Dendritic cell treated with granulocyte-macrophage colony-stimulating factor and Interleukin-4, amounts not matched to agents 40 ng/mL and 50 ng/mL, for 4 days (primary cell): ENCODE data around the gene TFF1.

Source experiments
- H3K27ac Mint-ChIP-seq: one replicate; pipeline ENCODE4 v1.8.0; 2022; ENCODE audit warnings: mild to moderate bottlenecking, mixed read lengths
- H3K27me3 Mint-ChIP-seq: one replicate; pipeline ENCODE4 v1.8.0; 2022; ENCODE audit warnings: mild to moderate bottlenecking, mixed read lengths
- H3K36me3 Mint-ChIP-seq: one replicate; pipeline ENCODE4 v1.8.0; 2022; ENCODE audit warnings: low read depth, mixed read lengths
- H3K4me1 Mint-ChIP-seq: one replicate; pipeline ENCODE4 v1.8.0; 2022; ENCODE audit warnings: low read depth, mixed read lengths
- H3K4me3 Mint-ChIP-seq: one replicate; pipeline ENCODE4 v1.8.0; 2022; ENCODE audit warnings: mild to moderate bottlenecking, moderate library complexity, mixed read lengths
- H3K9me3 Mint-ChIP-seq: one replicate; pipeline ENCODE4 v1.8.0; 2022; ENCODE audit warnings: mixed read lengths
- intact Hi-C: fragments of 100-400 bp; cut with micrococcal nuclease; formaldehyde crosslinking; loops from one replicate; pipeline ENCODE4 v1.15.0; 2022

Gene TFF1

DNA sequence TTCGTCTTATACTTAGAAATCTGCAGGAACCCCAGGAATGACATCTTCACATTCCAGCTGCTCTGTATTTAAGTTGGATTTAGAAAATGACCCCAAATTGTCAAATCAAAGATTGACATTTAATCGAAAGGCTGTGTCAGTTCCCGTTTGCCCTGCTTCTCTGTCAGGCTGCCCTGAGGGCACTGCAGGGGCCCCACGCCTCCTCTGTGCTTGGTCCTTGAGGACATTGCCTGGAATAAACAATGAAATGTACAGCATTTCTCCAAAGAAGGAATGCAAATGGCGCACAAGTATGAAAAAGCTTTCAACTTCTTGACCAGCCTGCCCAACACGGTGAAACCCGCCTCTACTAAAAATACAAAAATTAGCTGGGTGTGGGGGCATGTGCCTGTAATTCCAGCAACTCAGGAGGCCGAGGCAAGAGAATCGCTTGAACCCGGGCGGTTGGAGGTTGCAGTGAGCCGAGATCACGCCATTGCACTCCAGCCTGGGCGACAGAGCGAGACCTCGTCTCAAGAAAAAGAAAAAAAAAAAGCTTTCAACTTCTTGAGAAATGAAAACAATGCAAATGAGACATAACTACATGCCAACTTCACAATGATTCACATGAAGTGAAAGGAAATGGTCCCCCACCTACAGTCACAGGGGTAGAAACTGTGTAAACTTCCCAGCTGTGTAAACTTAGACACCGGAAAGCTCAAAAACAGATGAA, 26.6 kb upstream of the TFF1 start:
- H3K27ac Mint-ChIP-seq: no peak overlapping the region
- intact Hi-C loops: no loop called here
- H3K9me3 Mint-ChIP-seq: no peaks in the 10 kb centered on the region
- no peaks in the 10 kb centered on the region for H3K36me3 Mint-ChIP-seq
- peaks cover 2% of the 10 kb centered on the region for H3K4me1 Mint-ChIP-seq
- peaks cover 4% of the 10 kb centered on the region for H3K27me3 Mint-ChIP-seq
- no peak overlapping the region for H3K4me3 Mint-ChIP-seq

GRCh38 chr21:42391297-42391696, 25.0 kb upstream of the TFF1 start:
- intact Hi-C loops: no loop called here
- H3K9me3 Mint-ChIP-seq: no peaks in the 10 kb centered on the region
- H3K4me3 Mint-ChIP-seq: no peak overlapping the region

GRCh38 chr21:42390696-42391095, 24.4 kb upstream of the TFF1 start:
- H3K9me3 Mint-ChIP-seq: no peaks in the 10 kb centered on the region
- peaks cover 4% of the 10 kb centered on the region for H3K27me3 Mint-ChIP-seq
- H3K27ac Mint-ChIP-seq: no peak overlapping the region
- no peak overlapping the region for H3K4me3 Mint-ChIP-seq
- H3K36me3 Mint-ChIP-seq: no peaks in the 10 kb centered on the region
- intact Hi-C loops: no loop called here
- H3K4me1 Mint-ChIP-seq: peaks cover 19% of the 10 kb centered on the region

More at GRCh38 chr21:42391297-42391696, 25.0 kb upstream of the TFF1 start:
- Mint-ChIP-seq H3K4me1 (peaks cover 16% of the 10 kb centered on the region), H3K27me3 (peaks cover 4% of the 10 kb centered on the region), H3K36me3 (no peaks in the 10 kb centered on the region), H3K27ac (no peak overlapping the region)

- no peaks in the 10 kb centered on the region for H3K36me3 Mint-ChIP-seq
- H3K27me3 Mint-ChIP-seq: peaks cover 4% of the 10 kb centered on the region
- no peak overlapping the region for H3K27ac Mint-ChIP-seq
- intact Hi-C loops: no loop called here
- peaks cover 24% of the 10 kb centered on the region for H3K4me1 Mint-ChIP-seq
- no peak overlapping the region for H3K4me3 Mint-ChIP-seq
- H3K9me3 Mint-ChIP-seq: peaks cover 3% of the 10 kb centered on the region
These were observed 23.9 kb upstream of the TFF1 start for GRCh38 chr21:42390193-42390592.

DNA sequence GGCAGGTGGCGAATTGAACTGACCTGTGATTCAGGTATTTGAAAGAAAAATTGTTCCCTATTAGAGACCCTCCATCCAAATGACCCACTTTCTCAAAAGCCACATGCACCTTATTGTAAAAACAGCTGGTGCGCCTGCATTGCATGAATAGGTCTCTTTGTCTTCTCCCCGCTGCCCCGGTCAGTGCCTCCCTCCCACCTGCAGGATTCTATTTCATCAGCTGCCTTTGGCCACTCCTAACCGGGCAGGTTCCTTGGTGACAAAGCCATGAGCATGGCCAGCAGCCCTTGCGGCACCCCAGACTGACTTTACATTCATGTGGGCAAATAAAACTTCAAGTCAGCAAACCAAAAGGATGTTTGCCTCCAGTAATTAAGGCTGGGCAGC, 23.1 kb upstream of the TFF1 start:
- peaks cover 28% of the 10 kb centered on the region for H3K4me1 Mint-ChIP-seq
- intact Hi-C loops: no loop called here
- H3K4me3 Mint-ChIP-seq: no peak overlapping the region
- H3K27ac Mint-ChIP-seq: no peak overlapping the region
- peaks cover 9% of the 10 kb centered on the region for H3K9me3 Mint-ChIP-seq
- H3K27me3 Mint-ChIP-seq: peaks cover 4% of the 10 kb centered on the region
- H3K36me3 Mint-ChIP-seq: no peaks in the 10 kb centered on the region

DNA sequence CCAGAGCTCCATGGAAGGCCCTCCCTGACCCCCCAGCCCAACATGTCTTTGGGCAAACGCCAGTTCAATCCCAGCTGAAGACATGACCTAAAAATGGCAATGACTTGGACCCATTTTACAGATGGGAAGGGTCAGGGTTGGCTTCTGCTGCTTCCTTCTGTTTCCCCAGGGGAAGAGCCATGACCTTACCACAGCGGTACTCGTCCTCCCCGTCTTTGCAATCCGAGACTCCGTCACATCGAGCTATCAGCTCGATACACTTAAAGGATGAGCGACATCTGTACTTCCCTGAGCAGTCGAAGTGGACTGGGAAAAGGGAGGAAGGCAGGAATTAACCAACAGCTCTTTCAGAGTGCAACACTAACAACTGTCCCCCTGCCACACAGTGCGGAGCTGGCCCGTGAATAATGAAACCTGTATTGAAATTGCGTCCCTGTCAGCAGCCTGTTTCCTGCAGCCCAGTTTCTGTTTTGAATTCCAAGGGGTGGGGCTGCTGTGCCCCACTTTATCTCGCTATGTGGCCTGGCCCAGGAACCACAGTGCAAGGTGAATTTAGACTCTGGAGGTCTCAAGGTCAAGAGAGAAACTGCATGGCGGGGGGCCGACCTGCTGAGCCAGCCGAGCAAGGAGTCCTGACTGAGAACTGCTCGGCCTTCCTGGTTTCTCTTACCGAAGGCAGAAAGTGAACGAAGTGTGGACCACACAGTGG, 22.6 kb upstream of the TFF1 start:
- H3K36me3 Mint-ChIP-seq: no peaks in the 10 kb centered on the region
- no peak overlapping the region for H3K4me3 Mint-ChIP-seq
- peaks cover 9% of the 10 kb centered on the region for H3K9me3 Mint-ChIP-seq
- H3K27ac Mint-ChIP-seq: no peak overlapping the region
- peaks cover 28% of the 10 kb centered on the region for H3K4me1 Mint-ChIP-seq
- peaks cover 4% of the 10 kb centered on the region for H3K27me3 Mint-ChIP-seq
- intact Hi-C loops: no loop called here

DNA sequence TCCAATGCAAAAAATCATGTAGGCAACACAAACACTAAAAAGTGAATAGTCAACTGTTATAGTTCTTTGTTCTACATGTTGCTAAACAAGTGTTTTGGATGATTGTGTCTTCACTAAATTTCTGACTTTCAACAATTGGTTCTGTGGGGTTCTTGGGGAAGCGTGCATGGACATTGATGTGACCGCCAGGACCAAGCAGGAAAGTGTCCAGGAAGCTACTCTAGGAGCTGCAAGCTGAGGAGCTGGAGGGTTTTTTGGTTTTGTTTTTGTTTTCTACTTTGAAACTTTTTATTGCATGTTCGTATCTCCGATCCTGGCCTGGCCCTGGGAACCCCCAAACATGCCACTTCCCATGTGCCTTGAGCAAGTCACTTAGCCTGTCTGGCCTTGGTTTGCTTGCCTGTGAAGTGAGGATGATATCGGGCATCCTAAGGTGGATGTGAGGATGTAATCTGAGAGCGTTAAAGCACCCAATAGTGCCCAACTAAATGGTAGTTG, 21.6 kb upstream of the TFF1 start:
- H3K27me3 Mint-ChIP-seq: peaks cover 4% of the 10 kb centered on the region
- H3K4me1 Mint-ChIP-seq: peaks cover 30% of the 10 kb centered on the region
- H3K9me3 Mint-ChIP-seq: peaks cover 9% of the 10 kb centered on the region
- no peaks in the 10 kb centered on the region for H3K36me3 Mint-ChIP-seq
- intact Hi-C loops: no loop called here
- H3K4me3 Mint-ChIP-seq: no peak overlapping the region
- H3K27ac Mint-ChIP-seq: peak overlapping the region; percentile 43

- Mint-ChIP-seq H3K27me3 (peaks cover 5% of the 10 kb centered on the region), H3K9me3 (peaks cover 14% of the 10 kb centered on the region), H3K27ac (peak overlapping the region; percentile 43), H3K36me3 (no peaks in the 10 kb centered on the region), H3K4me3 (no peak overlapping the region), H3K4me1 (peaks cover 37% of the 10 kb centered on the region)
- intact Hi-C loops: no loop called here
These were observed 20.8 kb upstream of the TFF1 start for GRCh38 chr21:42387164-42387563.

DNA sequence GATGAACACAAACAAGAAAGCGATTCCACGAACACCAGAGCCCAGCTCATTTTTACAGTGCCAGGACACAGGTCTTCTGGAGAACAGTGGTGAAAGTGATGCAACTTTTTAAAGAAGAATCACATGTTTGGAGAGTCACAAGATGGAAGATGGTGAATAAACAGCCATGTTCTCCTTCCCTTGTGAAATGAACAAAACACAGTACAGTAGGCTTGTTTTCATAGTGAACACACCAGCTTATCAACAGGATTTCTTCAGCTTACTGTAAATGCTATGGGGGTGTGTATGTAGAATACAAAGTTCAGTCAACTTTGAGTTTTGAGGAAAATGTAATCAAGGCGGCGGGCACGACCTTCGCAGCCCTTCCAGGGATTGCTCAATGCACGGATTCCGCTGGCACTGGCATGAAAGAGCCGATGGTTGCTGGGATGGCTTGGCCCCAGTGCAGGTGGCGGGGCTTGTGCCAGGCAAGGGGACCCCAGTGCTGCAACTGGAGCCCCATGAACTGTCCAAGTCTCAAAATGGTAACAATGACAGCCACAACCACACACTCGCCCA, 19.8 kb upstream of the TFF1 start:
- peaks cover 37% of the 10 kb centered on the region for H3K4me1 Mint-ChIP-seq
- H3K27me3 Mint-ChIP-seq: peaks cover 6% of the 10 kb centered on the region
- intact Hi-C loops: no loop called here
- H3K4me3 Mint-ChIP-seq: no peak overlapping the region
- no peak overlapping the region for H3K27ac Mint-ChIP-seq
- H3K36me3 Mint-ChIP-seq: no peaks in the 10 kb centered on the region
- peaks cover 22% of the 10 kb centered on the region for H3K9me3 Mint-ChIP-seq

GRCh38 chr21:42385619-42386018, 19.3 kb upstream of the TFF1 start:
- Mint-ChIP-seq H3K27me3 (peaks cover 5% of the 10 kb centered on the region), H3K9me3 (peaks cover 22% of the 10 kb centered on the region), H3K27ac (peak overlapping the region; percentile 26), H3K36me3 (no peaks in the 10 kb centered on the region), H3K4me1 (peaks cover 37% of the 10 kb centered on the region), H3K4me3 (no peak overlapping the region)
- intact Hi-C loops: no loop called here

DNA sequence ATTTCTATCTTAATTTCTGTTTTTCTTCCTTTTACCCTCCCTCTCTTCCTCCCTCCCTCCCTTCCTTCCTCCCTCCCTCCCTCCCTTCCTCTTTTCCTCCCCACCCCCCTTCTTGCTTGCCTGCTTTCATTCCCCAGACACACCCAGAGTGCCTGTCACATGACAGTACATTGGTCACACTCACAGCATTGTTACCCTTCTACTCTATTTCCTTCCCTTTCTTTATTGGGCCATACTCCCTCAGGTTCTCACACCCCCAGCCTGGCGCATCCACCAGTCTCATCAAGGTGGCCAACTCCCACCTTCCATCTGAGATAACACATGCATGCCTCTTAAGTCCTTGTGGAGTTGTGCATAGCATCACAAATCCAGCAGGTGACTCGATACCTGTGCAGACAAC, 18.7 kb upstream of the TFF1 start:
- peaks cover 5% of the 10 kb centered on the region for H3K27me3 Mint-ChIP-seq
- intact Hi-C loops: no loop called here
- H3K9me3 Mint-ChIP-seq: peaks cover 22% of the 10 kb centered on the region
- H3K36me3 Mint-ChIP-seq: no peaks in the 10 kb centered on the region
- H3K4me3 Mint-ChIP-seq: no peak overlapping the region
- peaks cover 37% of the 10 kb centered on the region for H3K4me1 Mint-ChIP-seq
- H3K27ac Mint-ChIP-seq: peak overlapping the region; percentile 26

DNA sequence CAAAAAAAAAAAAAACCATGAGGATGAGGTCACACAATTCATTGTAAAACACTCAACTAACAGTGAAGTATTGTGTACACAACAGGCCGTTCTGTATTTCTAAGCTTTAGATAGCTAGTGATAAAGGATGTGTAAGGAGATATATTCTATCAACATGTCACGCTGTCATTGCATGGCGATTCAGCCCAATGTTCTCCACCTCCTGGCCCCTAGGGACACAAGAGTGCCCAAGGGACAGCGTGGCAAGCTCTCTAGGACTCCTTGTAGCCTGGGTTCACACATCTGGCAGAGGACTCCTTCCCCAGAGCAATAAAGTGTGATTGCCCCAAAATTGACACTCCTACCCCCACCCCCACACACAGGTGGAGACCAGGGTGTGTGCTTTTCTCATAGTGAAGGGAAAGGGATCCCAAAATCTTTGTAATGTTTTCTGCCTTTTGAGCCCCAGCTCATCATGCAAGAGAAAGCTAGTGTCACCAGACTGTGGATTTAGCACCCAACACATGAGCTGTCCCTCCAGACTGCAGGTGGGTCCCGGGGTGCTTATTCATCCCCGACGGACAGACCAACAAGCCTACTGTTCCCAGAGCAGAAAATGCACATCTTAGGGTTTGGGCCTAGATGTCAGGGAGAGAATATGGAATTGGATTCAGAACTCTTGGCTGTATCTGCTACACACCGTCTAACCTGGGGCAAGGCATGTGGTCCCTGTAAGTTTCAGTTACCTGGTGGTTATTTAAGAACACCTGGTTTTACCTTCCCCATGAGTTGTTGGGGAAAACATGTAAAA, 18.0 kb upstream of the TFF1 start:
- peaks cover 5% of the 10 kb centered on the region for H3K27me3 Mint-ChIP-seq
- no peaks in the 10 kb centered on the region for H3K36me3 Mint-ChIP-seq
- no peak overlapping the region for H3K4me3 Mint-ChIP-seq
- no peak overlapping the region for H3K27ac Mint-ChIP-seq
- peaks cover 22% of the 10 kb centered on the region for H3K9me3 Mint-ChIP-seq
- H3K4me1 Mint-ChIP-seq: peaks cover 37% of the 10 kb centered on the region
- intact Hi-C loops: no loop called here

DNA sequence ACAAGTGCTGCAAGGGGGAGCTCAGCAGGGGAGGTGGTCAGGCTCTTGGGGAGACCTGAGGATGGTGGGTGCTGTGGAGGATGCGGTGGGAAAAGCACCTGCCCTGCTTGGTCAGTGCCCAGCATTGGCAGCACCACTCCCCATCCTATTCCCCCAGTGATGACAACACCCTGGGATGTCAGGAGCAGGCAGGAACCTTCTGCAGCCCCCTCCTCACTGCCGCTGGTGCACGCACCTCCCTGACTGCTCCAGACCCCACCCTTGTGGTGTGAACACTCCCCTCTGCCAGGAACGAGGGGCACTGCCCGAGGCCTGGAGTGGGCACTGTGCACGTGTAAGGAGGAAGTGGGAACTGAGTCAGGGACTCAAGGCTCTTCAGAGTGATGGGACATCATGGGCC, 17.0 kb upstream of the TFF1 start:
- Mint-ChIP-seq H3K4me3 (no peak overlapping the region), H3K27ac (no peak overlapping the region), H3K27me3 (peaks cover 5% of the 10 kb centered on the region), H3K36me3 (no peaks in the 10 kb centered on the region), H3K4me1 (peaks cover 37% of the 10 kb centered on the region), H3K9me3 (peaks cover 22% of the 10 kb centered on the region)
- intact Hi-C loops: no loop called here

- Mint-ChIP-seq H3K27me3 (peaks cover 5% of the 10 kb centered on the region), H3K9me3 (peaks cover 22% of the 10 kb centered on the region), H3K27ac (no peak overlapping the region), H3K36me3 (no peaks in the 10 kb centered on the region), H3K4me3 (no peak overlapping the region), H3K4me1 (peaks cover 35% of the 10 kb centered on the region)
- intact Hi-C loops: no loop called here
These were observed 16.6 kb upstream of the TFF1 start for GRCh38 chr21:42382915-42383314.
